Naive thymus-derived CD4-positive, alpha-beta T cell (primary cell): ENCODE measurements around the gene SLA2. TPM values are rescaled to one million over a fixed set of nuclear protein-coding genes. Genes with fewer than 3 reads are reported as not detected.
"Not testable (repeated sequence)": the region's sequence is repeated elsewhere in the genome, so short reads cannot be mapped to it uniquely, and the experiment has no call there.

Source experiments
- ATAC-seq: fragments of 150-1000 bp; cut with Tn5 transposase; 2 replicates; pipeline ENCODE4 v1.10.0; 2021; ENCODE audit warnings: mild to moderate bottlenecking, moderate library complexity
- CTCF ChIA-PET: fragments of 350-600 bp; sonication (Branson Sonifier 250); formaldehyde crosslinking; loops from one replicate; lab custom pipeline; 2021; ENCODE audit warnings: antibody characterized with exemption; lab: Charles Lee
- POLR2A ChIA-PET: fragments of 350-600 bp; sonication (Branson Sonifier 250); formaldehyde crosslinking; loops from one replicate; lab custom pipeline; 2021; ENCODE audit warnings: antibody characterized with exemption, inconsistent platforms; lab: Charles Lee
- DNase-seq, 9 donors: peaks; one replicate each; pipeline versions ENCODE4 v3.0.0 to v3.0.0-alpha.2; 2020 to 2022; ENCODE audit warnings: mixed read lengths in 1 of 9
- H3K27ac ChIP-seq: one replicate; pipeline ENCODE4 v1.7.0; 2013; ENCODE audit warnings: mild to moderate bottlenecking, low read depth, low read length, moderate library complexity
- H3K27me3 ChIP-seq, 2 donors: one replicate each; pipeline ENCODE4 v1.7.0; 2013; ENCODE audit warnings: low read length in 2 of 2, mild to moderate bottlenecking in 2 of 2, moderate library complexity in 2 of 2; ENCODE audit not compliant: control insufficient read depth in 2 of 2, insufficient read depth in 2 of 2
- H3K36me3 ChIP-seq, 3 experiments: 1 replicate in 2 of 3; 2 replicates in 1 of 3; pipeline ENCODE4 v1.7.0; 2013; ENCODE audit warnings: low read length in 3 of 3, mild to moderate bottlenecking in 3 of 3, moderate library complexity in 1 of 3; ENCODE audit not compliant: insufficient read depth in 3 of 3, control insufficient read depth in 2 of 3
- H3K4me1 ChIP-seq, 2 donors: one replicate each; pipeline ENCODE4 v1.7.0; 2013; ENCODE audit warnings: low read length in 2 of 2, mild to moderate bottlenecking in 2 of 2, moderate library complexity in 1 of 2; ENCODE audit not compliant: control insufficient read depth in 2 of 2, insufficient read depth in 2 of 2
- H3K4me3 ChIP-seq: 2 replicates; pipeline ENCODE4 v1.7.0; 2013; ENCODE audit warnings: mild to moderate bottlenecking, low read length
- H3K9me3 ChIP-seq, 3 experiments: 1 replicate in 2 of 3; 2 replicates in 1 of 3; pipeline ENCODE4 v1.7.0; 2013; ENCODE audit warnings: low read length in 3 of 3; ENCODE audit not compliant: control insufficient read depth in 2 of 3
- H3K27ac Mint-ChIP-seq, 9 donors: one replicate each; pipeline ENCODE4 v1.8.0; 2020 to 2022; ENCODE audit warnings: mixed read lengths in 9 of 9, mild to moderate bottlenecking in 8 of 9, moderate library complexity in 5 of 9, inconsistent platforms in 2 of 9
- H3K27me3 Mint-ChIP-seq, 5 donors: one replicate each; pipeline ENCODE4 v1.8.0; 2021 to 2022; ENCODE audit warnings: mixed read lengths in 5 of 5, mild to moderate bottlenecking in 1 of 5
- H3K36me3 Mint-ChIP-seq, 5 donors: one replicate each; pipeline ENCODE4 v1.8.0; 2020 to 2022; ENCODE audit warnings: mixed read lengths in 5 of 5, mild to moderate bottlenecking in 3 of 5, inconsistent platforms in 1 of 5
- H3K4me1 Mint-ChIP-seq, 7 donors: one replicate each; pipeline ENCODE4 v1.8.0; 2020 to 2022; ENCODE audit warnings: mixed read lengths in 7 of 7, mild to moderate bottlenecking in 3 of 7, inconsistent platforms in 1 of 7
- H3K4me3 Mint-ChIP-seq, 10 donors: one replicate each; pipeline ENCODE4 v1.8.0; 2020 to 2022; ENCODE audit warnings: mild to moderate bottlenecking in 10 of 10, mixed read lengths in 10 of 10, moderate library complexity in 6 of 10, inconsistent platforms in 2 of 10
- H3K9me3 Mint-ChIP-seq, 11 donors: one replicate each; pipeline ENCODE4 v1.8.0; 2020 to 2022; ENCODE audit warnings: mixed read lengths in 11 of 11, mild to moderate bottlenecking in 4 of 11, inconsistent platforms in 1 of 11, moderate library complexity in 1 of 11
- intact Hi-C, 2 donors: fragments of 100-400 bp; cut with micrococcal nuclease; formaldehyde crosslinking; loops; one replicate each; pipeline ENCODE4 v1.15.1; 2023
- polyA plus RNA-seq, 2 donors: library from polyadenylated mRNA; unstranded; fragments of 300-500 nt; fragmentation: Illumina TruSeq; gene quantifications; one replicate each; pipeline ENCODE4 v1.2.3, GENCODE V29; 2021
- total RNA-seq, 6 experiments: library from RNA in 5 of 6; stranded (reverse) in 5 of 6; gene quantifications; 1 replicate in 5 of 6; 2 replicates in 1 of 6; pipeline ENCODE4 v1.2.3 and lab custom pipeline; 2021 to 2026

The SLA2 gene, protein sequence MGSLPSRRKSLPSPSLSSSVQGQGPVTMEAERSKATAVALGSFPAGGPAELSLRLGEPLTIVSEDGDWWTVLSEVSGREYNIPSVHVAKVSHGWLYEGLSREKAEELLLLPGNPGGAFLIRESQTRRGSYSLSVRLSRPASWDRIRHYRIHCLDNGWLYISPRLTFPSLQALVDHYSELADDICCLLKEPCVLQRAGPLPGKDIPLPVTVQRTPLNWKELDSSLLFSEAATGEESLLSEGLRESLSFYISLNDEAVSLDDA
- 10 to 100 TPM; 28.3 to 80.7 (median 29.7) TPM for total RNA-seq
- polyA plus RNA-seq, result 10 to 100 TPM; 11.0 to 13.7 TPM
- total RNA-seq (lab: John Stamatoyannopoulos, UW), result 61.9 reads per million, percentile 75 among the genes with 10 or more reads in this experiment

DNA sequence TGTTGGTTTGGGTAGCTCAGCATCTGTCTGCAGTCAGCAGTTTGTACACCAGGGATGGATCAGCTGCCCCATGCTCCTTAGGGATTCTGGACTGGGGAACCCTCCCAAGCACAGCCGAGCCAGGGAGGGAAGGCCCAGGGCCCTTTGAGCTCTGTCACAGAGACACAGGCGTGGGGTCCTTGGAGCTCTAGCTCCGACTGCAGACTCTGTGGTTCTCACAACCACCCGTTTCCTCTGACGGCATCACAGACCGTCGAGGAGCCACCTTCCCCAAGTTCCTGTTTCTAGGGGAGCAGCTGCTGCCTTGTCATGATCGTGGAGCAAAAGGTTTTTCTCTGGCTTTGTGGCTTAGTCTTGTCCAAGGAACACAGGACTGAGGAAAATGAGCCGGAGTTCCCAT, at the start of gene SLA2:
Gene SLA2, minus strand, starts transcription at position 199 of the 400 bp plus-strand sequence. CDS start 4,861 bp downstream, outside the sequence.
- H3K4me3 Mint-ChIP-seq, result peak within 1 kb of the TSS; percentile 93 to 100 (median 99)
- no peaks in the 10 kb centered on the region for H3K9me3 ChIP-seq
- peak within 1 kb of the TSS; percentile 82 for H3K4me3 ChIP-seq
- peaks cover 31 to 67% (median 58%) of the 10 kb centered on the region in 7 donors for H3K4me1 Mint-ChIP-seq
- H3K4me1 ChIP-seq, result peaks cover 30 to 35% of the 10 kb centered on the region in 2 donors
- H3K36me3 Mint-ChIP-seq, result peaks cover 0 to 25% (median 5%) of the 10 kb centered on the region in 5 donors
- H3K27ac ChIP-seq, result peak within 1 kb of the TSS; percentile 85
- H3K36me3 ChIP-seq, result peaks cover 0 to 8% (median 5%) of the 10 kb centered on the region in 3 experiments
- CTCF ChIA-PET, result interaction anchor here (1.0 to 4.4 kb wide), 8 partner anchors 10 to 41 kb away, joined by 3 to 43 read pairs (median 8); partner anchors contain the start of gene RAB5IF
- intact Hi-C loops, result loop anchor here (1.0 to 5.0 kb wide), 11 partner anchors 13 to 101 kb away; partner anchors contain the start of genes RAB5IF (in 2 of the 2), NDRG3 (in 1 of the 2) and TGIF2 (in 1 of the 2)
- no peaks in the 10 kb centered on the region for H3K27me3 ChIP-seq
- peaks cover 0 to 2% (median 0%) of the 10 kb centered on the region in 11 donors for H3K9me3 Mint-ChIP-seq
- H3K27ac Mint-ChIP-seq, result peak within 1 kb of the TSS; percentile 94 to 99 (median 97)
- DNase-seq, result peak; percentile 36 to 75 (median 67)
- POLR2A ChIA-PET, result interaction anchor here (0.6 to 9.2 kb wide), 19 partner anchors 9 to 398 kb away, joined by 3 to 74 read pairs (median 4); partner anchors contain the start of genes DSN1 and RAB5IF
- ATAC-seq, result peak; percentile 92
- no peaks in the 10 kb centered on the region for H3K27me3 Mint-ChIP-seq

GRCh38 chr20:36695467-36695866, 49.5 kb upstream of the SLA2 start:
- intact Hi-C loops, H3K27ac ChIP-seq, DNase-seq, CTCF ChIA-PET, H3K27me3 Mint-ChIP-seq, H3K4me3 Mint-ChIP-seq, H3K4me3 ChIP-seq, ATAC-seq, H3K4me1 Mint-ChIP-seq, H3K9me3 Mint-ChIP-seq, H3K27me3 ChIP-seq, H3K27ac Mint-ChIP-seq, H3K4me1 ChIP-seq, H3K36me3 ChIP-seq, H3K9me3 ChIP-seq: not testable (repeated sequence)
- POLR2A ChIA-PET, result interaction anchor here (0.6 kb wide), 1 partner anchor 199 kb away, joined by 4 read pairs; no protein-coding TSS in a partner anchor
- peaks cover 0 to 27% (median 21%) of the 10 kb centered on the region in 5 donors for H3K36me3 Mint-ChIP-seq

- DNase-seq, result no peak
- Histone ChIP-seq H3K27ac (no peak overlapping the region), H3K4me1 (no peaks in the 10 kb centered on the region), H3K4me3 (no peak overlapping the region), H3K9me3 (no peaks in the 10 kb centered on the region), H3K36me3 (peaks cover 0 to 13% (median 0%) of the 10 kb centered on the region in 3 experiments), H3K27me3 (no peaks in the 10 kb centered on the region)
- Mint-ChIP-seq H3K4me3 (no peak overlapping the region), H3K4me1 (peaks cover 0 to 5% (median 0%) of the 10 kb centered on the region in 7 donors), H3K9me3 (no peaks in the 10 kb centered on the region), H3K27ac (peak overlapping the region in 1 of 9 donors; percentile 22), H3K27me3 (no peaks in the 10 kb centered on the region), H3K36me3 (peaks cover 0 to 32% (median 4%) of the 10 kb centered on the region in 5 donors)
- ATAC-seq, result no peak
- intact Hi-C loops, result no loop called here
- ChIA-PET CTCF (no interaction called here), POLR2A (no interaction called here)
These were observed 42.6 kb upstream of the SLA2 start for GRCh38 chr20:36688630-36689029.

- Histone ChIP-seq H3K4me3 (no peak overlapping the region), H3K36me3 (peaks cover 0 to 13% (median 0%) of the 10 kb centered on the region in 3 experiments), H3K4me1 (no peaks in the 10 kb centered on the region), H3K9me3 (no peaks in the 10 kb centered on the region), H3K27ac (no peak overlapping the region), H3K27me3 (no peaks in the 10 kb centered on the region)
- no peak overlapping the region for H3K4me3 Mint-ChIP-seq
- peaks cover 0 to 33% (median 5%) of the 10 kb centered on the region in 5 donors for H3K36me3 Mint-ChIP-seq
- CTCF ChIA-PET, result no interaction called here
- no peak for DNase-seq
- H3K9me3 Mint-ChIP-seq, result no peaks in the 10 kb centered on the region
- H3K4me1 Mint-ChIP-seq, result peaks cover 0 to 5% (median 0%) of the 10 kb centered on the region in 7 donors
- POLR2A ChIA-PET, result no interaction called here
- H3K27me3 Mint-ChIP-seq, result no peaks in the 10 kb centered on the region
- H3K27ac Mint-ChIP-seq, result no peak overlapping the region
- intact Hi-C loops, result loop anchor here in 1 of 2 donors (1.0 kb wide), 1 partner anchor 16 kb away; no protein-coding TSS in a partner anchor
- ATAC-seq, result no peak
These were observed 41.9 kb upstream of the SLA2 start for GRCh38 chr20:36687850-36688249.

GRCh38 chr20:36686944-36687343, 40.9 kb upstream of the SLA2 start:
- Histone ChIP-seq H3K4me1 (no peaks in the 10 kb centered on the region), H3K27me3 (no peaks in the 10 kb centered on the region), H3K4me3 (no peak overlapping the region), H3K9me3 (no peaks in the 10 kb centered on the region), H3K36me3 (peaks cover 0 to 13% (median 0%) of the 10 kb centered on the region in 3 experiments), H3K27ac (no peak overlapping the region)
- H3K36me3 Mint-ChIP-seq, result peaks cover 0 to 39% (median 10%) of the 10 kb centered on the region in 5 donors
- H3K4me3 Mint-ChIP-seq, result no peak overlapping the region
- ChIA-PET CTCF (no interaction called here), POLR2A (no interaction called here)
- ATAC-seq, result no peak
- peaks cover 0 to 5% (median 0%) of the 10 kb centered on the region in 7 donors for H3K4me1 Mint-ChIP-seq
- H3K27ac Mint-ChIP-seq, result no peak overlapping the region
- no peak for DNase-seq
- no peaks in the 10 kb centered on the region for H3K9me3 Mint-ChIP-seq
- no peaks in the 10 kb centered on the region for H3K27me3 Mint-ChIP-seq
- intact Hi-C loops, result loop anchor here in 1 of 2 donors (1.0 kb wide), 1 partner anchor 15 kb away; no protein-coding TSS in a partner anchor

DNA sequence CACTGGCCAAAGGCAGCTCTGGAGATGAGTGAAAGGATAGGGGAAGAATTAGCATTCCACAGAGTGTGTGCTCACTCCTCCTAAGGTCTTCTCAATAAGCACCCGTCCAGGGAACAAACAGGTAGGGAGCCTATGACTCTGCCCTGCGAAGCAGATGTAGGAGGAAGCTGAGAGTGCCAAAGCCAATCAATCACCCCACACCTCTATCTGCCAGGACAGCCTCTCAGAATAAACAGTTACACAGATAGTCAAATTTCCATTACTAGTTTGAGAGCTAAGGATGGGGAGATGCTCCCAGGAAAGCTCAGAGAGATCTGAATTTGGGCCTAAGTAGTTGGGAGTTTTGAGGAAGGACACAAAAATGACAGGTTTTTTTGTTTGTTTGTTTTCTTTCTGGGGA, 40.5 kb upstream of the SLA2 start:
- no peak overlapping the region for H3K4me3 ChIP-seq
- peaks cover 0 to 41% (median 12%) of the 10 kb centered on the region in 5 donors for H3K36me3 Mint-ChIP-seq
- H3K4me1 Mint-ChIP-seq, result peaks cover 0 to 5% (median 0%) of the 10 kb centered on the region in 7 donors
- no peak for DNase-seq
- intact Hi-C loops, result no loop called here
- H3K27ac ChIP-seq, result no peak overlapping the region
- H3K27me3 Mint-ChIP-seq, result no peaks in the 10 kb centered on the region
- H3K4me3 Mint-ChIP-seq, result no peak overlapping the region
- CTCF ChIA-PET, result no interaction called here
- no peaks in the 10 kb centered on the region for H3K9me3 Mint-ChIP-seq
- no peak overlapping the region for H3K27ac Mint-ChIP-seq
- H3K4me1 ChIP-seq, result no peaks in the 10 kb centered on the region
- POLR2A ChIA-PET, result no interaction called here
- no peak for ATAC-seq
- peaks cover 0 to 13% (median 0%) of the 10 kb centered on the region in 3 experiments for H3K36me3 ChIP-seq
- H3K27me3 ChIP-seq, result no peaks in the 10 kb centered on the region
- no peaks in the 10 kb centered on the region for H3K9me3 ChIP-seq
